Hepatic stellate cell (primary cell): Measurements from ENCODE around the gene UBE2N.
A peak's percentile ranks its signal among the peaks of the same experiment; 100 is the strongest.

Experiments
- DNase-seq: peaks from one replicate; pipeline ENCODE4 v3.0.0; 2011; ENCODE audit warnings: low spot score

The UBE2N gene

GRCh38 chr12:93379981-93380361, 61.8 kb downstream of the UBE2N start:
- DNase-seq = no peak

DNA sequence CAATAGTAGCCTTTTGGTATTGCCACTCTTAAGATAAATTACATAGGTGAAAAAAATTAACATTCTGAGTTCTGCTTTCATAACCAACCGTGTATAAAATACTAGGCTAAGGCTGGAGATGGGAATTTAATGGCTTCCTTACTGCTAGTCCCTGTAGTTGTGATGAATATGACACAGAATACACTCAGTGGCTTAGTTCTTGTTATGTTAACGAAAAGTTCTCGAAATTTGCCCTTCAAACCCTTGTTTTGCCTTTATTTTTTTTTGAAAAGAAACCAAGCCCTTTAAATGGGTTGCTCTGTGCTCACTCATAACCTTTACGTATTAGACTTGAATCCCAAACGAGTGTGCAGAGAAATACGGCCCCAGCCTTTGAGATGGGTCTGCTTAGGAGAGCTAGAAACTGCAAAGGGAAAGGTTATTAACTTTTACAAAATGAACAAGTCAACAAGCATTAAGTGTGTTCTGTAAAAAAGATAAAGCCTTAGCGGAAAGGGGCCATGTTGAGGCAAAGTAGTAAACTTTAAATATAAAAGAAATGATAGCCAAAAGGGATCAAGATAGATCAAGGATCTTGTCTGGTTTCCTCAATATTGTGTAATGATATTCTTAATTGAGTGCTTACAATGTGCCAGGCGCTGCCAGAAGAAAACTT, 62.3 kb downstream of the UBE2N start:
- DNase-seq = no peak

- DNase-seq = no peak
Measured at GRCh38 chr12:93378998-93379325, 62.8 kb downstream of the UBE2N start.

GRCh38 chr12:93378196-93378997, 63.4 kb downstream of the UBE2N start:
- DNase-seq = peak; percentile 74

DNA sequence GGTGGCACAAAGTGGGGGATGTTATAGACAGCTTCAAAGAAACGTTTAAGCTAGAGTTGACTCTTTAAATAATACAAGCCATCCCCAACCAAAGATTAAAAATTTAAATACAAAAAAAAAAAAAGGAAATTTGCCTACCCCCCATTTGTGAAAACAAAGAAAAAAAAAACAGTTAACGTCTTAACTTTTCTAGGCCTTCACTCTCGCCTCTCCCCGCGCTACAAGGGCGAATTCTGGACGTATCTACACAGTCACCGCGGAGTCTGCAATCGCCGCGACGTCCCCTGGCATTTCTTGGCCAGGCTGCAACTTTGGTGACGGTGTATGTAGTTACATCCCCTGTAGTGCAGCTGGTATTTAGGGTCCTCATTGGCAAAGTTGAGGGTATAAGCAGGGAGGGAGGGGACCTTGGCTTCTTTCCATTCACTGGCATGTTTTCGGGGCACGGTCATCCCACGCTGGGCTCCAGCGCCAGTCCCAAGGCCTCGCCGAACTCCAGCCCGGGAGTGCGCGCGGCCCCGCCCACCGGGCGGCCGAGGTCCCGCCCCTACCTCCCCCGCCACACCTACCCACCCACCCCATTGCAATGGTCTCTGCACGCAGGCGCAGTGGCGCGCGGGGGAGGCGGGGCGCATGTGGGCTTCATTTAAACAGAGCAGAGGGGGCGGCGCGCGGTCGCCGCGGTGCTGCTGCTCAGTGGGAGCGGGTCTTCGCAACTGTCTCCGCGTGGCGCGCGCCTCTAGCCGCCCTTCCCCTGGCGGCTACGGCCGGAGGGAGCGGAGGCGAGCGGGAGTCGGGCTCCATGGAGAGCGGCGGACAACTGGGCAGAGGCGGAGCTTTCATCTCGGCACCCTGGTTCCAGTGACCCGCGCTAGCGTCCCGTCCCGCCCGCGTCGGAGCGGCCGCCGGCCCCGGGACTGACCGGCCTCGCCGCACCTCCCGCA, 64.2 kb downstream of the UBE2N start, which contains the start of gene NUDT4:
Gene NUDT4 (plus strand): TSS at position 674 of the 944 bp plus-strand sequence. CDS start 398 bp downstream, outside the sequence.
- peak; percentile 98 for DNase-seq

- DNase-seq = no peak
Measured at GRCh38 chr12:93376436-93377251, 65.1 kb downstream of the UBE2N start.

DNA sequence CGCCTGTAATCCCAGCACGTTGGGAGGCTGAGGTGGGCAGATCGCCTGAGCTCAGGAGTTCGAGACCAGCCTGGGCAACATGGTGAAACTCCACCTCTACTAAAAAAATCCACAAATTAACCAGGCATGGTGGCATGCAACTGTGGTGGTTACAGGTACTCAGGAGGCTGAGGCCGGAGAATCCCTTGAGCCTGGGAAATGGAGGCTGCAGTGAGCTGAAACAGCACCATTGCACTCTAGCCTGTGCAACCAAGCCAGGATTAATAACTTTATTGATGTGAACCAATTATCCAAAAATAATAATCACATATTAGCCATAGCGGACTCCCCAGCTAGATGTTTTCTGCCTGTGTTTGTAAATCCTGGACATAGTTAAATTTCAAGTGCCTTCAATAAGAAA, 65.8 kb downstream of the UBE2N start:
- no peak for DNase-seq

DNA sequence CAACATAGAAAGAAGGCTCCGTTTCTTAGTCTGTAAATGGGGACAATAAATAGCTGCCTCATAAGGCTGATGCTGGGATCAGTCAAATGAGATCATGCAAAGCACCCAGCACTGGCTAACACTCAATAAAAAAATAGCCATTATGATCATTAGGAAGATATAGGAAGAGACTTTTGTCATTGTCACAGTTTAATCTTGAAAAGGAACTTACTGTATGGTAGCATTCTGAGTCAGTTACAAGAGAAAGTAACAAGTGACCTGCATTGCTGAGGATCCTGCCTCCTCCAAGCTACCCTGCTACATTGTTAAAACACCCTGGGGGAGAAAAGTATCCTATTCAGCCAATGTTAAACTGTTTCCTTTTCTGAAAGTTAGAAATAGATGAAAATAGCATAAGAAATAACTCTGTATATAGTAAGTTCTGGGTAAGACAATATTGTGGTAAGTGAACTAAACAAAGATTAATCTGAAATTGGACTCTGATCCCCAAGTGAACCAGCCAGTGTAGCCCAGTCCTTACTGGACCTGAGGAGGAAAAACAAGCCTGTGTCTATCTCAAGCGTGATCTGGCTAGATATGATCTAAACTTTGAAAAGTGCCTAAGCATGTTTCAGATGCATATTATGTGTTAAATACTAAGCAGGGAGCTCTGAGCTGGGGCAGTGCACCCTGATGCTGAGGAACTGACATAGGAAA, 67.6 kb downstream of the UBE2N start:
- no peak for DNase-seq

DNA sequence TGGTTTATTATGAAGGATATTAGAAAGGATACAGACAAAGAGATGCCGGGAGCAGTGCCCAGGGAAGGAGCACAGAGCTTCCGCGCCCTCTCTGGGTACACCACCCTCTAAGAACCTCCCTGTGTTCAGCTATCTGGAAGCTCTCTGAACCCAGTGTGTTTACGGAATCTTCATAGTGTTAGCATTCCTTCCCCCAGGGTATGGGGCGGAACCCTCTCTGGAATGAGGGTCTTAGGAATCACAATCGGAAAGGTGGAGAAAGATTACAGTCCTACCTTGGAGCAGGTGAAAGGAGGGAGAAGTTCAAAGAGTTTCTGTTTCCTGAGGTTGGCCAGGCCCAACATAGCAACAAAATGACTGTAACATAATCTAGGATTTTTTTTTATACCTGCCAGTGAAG, 70.8 kb downstream of the UBE2N start:
- DNase-seq = no peak

DNA sequence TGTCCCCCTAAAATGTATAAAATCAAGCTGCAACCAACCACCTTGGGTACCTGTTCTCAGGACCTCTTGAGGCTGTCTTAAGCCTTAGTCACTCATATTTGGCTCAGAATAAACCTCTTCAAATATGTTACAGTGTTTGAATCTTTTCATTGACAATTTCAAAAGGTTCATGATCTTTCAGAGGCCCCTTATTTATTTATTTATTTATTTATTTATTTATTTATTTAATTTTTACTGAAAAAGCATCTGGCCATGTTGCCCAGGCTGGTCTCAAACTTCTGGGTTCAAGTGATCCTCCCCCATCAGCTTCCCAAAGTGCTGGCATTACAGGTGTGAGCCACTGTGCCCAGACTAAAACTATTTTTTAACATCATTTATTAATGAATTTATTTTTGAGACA, 72.2 kb downstream of the UBE2N start:
- DNase-seq = no peak

- DNase-seq = no peak
Measured at GRCh38 chr12:93368766-93369165, 73.0 kb downstream of the UBE2N start.

- no peak for DNase-seq
Measured at GRCh38 chr12:93366422-93366821, 75.3 kb downstream of the UBE2N start.

DNA sequence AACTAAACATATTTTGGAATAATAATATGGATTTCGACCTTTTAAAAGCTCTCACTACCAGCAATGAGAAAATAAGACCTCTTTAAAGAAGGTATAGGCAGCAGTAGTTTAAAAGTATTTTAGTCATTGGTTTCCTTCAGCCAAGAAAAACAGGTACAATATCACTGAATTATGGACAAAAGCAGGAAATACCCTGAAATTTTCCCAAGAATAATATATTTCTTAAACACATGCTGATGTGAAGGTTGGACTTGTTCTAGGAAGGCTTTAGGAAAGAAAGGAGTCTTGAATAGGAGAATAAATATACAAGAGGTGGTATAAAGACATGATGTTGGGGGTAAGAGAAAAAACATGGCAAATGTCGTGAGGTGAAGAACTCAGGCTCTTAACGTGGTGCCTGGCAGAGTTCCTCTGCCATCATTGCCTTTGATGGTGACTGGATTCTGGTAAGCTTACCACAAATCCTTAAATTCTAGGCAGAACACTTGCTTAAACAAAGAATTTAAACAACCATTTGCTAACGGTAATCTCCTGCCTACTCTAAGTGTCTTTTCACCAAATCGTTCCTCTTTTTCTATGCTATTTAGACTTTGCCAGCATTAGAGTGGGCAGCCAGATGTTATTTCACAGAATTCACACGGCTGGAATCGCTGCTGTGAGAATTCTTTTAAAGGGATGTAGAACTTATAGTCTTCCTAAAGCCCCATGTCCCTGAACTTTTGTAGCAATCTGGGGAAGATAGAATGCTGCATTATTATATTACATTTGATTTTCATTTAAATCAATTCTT, 75.9 kb downstream of the UBE2N start:
- no peak for DNase-seq

- DNase-seq = no peak
Measured at GRCh38 chr12:93363841-93364297, 77.9 kb downstream of the UBE2N start.

GRCh38 chr12:93361151-93361919, 80.4 kb downstream of the UBE2N start:
- no peak for DNase-seq

DNA sequence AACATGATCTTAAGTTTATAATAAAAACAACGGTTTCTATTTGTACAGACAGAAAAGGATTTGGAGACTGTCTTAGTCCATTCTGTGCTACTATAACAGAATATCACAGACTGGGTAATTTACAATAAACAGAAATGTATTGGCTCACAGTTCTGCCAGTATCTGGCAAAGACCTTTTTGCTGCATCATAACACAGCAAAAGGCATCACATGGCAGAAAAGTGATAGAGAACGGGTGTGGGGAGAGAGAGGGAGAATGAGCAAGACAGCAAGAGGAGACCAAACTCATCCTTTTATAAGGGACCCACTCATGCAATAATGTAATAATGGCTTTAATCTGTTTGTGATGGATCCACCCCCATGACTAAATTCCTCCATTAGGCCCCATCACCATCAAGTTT, 81.1 kb downstream of the UBE2N start:
- DNase-seq = no peak

- DNase-seq = peak; percentile 42
Measured at GRCh38 chr12:93358821-93359220, 82.9 kb downstream of the UBE2N start.

DNA sequence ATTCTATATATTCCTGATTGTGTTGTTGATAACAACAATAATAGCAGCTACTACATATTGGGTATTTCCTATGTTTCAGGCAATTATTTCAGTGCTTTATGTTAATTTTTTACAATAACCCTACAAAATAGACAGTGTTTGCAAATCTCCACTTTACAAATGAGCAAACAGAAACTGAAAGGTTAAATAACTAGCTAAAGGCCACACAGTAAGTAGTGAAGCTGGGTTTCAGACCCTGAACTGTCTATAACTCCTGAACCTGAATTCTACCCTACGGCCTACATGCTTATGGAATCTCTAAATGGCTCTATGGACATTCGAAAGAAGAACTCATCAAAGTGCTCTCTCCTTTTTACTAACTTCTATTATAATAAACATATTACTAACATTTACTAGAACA, 83.7 kb downstream of the UBE2N start:
- DNase-seq = no peak

- no peak for DNase-seq
Measured at GRCh38 chr12:93356214-93356613, 85.5 kb downstream of the UBE2N start.
